ENCODE data around the gene OGFRL1. TPM values are rescaled to one million over a fixed set of nuclear protein-coding genes. Genes with fewer than 3 reads are reported as not detected.

OGFRL1 gene
- total RNA-seq (2022; extraction: Qiagen RNA extraction) = 5.6 to 7.8 TPM (median 6.9 TPM) in 5 replicates

DNA sequence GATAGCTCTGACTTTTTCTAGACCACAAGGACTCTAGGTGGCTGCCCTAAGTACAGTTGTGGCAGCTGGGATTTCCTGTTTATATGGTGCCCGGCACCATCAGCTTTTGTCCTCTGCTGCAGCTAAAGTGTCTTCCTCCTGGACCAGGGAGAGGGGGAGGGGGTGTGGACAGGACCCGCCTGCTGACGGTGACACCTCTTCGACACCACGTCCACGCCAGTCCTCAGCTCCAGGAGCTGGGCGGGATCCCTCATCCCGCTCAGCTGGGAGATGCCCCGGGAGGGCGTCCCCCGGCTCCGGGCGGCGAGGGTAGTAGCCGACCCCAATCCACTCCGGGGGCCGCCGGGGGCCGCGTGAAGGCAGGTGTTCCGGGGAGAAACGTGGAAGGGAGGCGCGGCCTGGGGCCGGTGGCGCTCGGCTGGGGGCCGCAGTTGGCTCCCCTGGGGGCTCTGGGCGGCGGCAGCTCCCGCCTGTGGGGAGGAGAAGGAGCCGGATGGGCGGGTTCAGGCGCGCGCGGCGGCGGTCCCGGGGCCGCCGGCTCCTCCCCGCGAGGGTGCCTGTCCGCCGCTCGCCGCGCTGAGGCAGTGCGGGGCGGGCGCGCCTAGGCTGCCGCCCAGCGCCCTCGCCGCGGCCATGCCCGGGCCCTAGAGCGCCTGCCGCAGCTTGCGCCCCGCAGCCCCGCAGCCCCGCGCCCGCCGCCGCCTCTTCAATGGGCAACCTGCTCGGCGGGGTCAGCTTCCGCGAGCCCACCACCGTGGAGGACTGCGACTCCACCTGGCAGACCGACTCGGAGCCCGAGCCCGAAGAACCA, at the start of gene OGFRL1:
Gene OGFRL1, plus strand, starts transcription at position 584 of the 811 bp plus-strand sequence. Its CDS starts 126 bp downstream, at position 710.

